Chondrocyte (in vitro differentiated cells): ENCODE measurements around the gene ANO5. TPM values are rescaled to one million over a fixed set of nuclear protein-coding genes. Genes with fewer than 3 reads are reported as not detected.
A peak's percentile ranks its signal among the peaks of the same experiment; 100 is the strongest.
"Not testable (repeated sequence)": the region's sequence is repeated elsewhere in the genome, so short reads cannot be mapped to it uniquely, and the experiment has no call there.

Source experiments
- DNase-seq: peaks from one replicate; pipeline ENCODE4 v3.0.0; 2021; ENCODE audit warnings: mixed read lengths, low spot score
- H3K27ac Mint-ChIP-seq: one replicate; pipeline ENCODE4 v1.8.0; 2021; ENCODE audit warnings: mild to moderate bottlenecking, moderate library complexity, mixed read lengths; ENCODE audit not compliant: unreplicated experiment
- H3K27me3 Mint-ChIP-seq: 2 replicates; pipeline ENCODE4 v1.8.0; 2021; ENCODE audit warnings: low read depth, mixed read lengths
- H3K36me3 Mint-ChIP-seq: 2 replicates; pipeline ENCODE4 v1.8.0; 2021; ENCODE audit warnings: low read depth, mixed read lengths
- H3K4me1 Mint-ChIP-seq: 2 replicates; pipeline ENCODE4 v1.8.0; 2021; ENCODE audit warnings: low read depth, mild to moderate bottlenecking, mixed read lengths
- H3K4me3 Mint-ChIP-seq: one replicate; pipeline ENCODE4 v1.8.0; 2021; ENCODE audit warnings: mild to moderate bottlenecking, moderate library complexity, mixed read lengths; ENCODE audit not compliant: unreplicated experiment
- H3K9me3 Mint-ChIP-seq: 2 replicates; pipeline ENCODE4 v1.8.0; 2021; ENCODE audit warnings: low read depth, mixed read lengths
- total RNA-seq: library from RNA; stranded (reverse); gene quantifications from 3 replicates; pipeline ENCODE4 v1.2.1, GENCODE V29; 2021
- TF ChIP-seq, protein P1 (sequence below): fragments of 200-600 bp; sonication (generic); IDR thresholded peaks from 2 replicates; pipeline ENCODE4 v1.5.0; 2021; ENCODE audit warnings: antibody characterized with exemption, mild to moderate bottlenecking, moderate library complexity

ANO5 gene
- total RNA-seq, 1 donor from 2014 or later: 0.20 TPM

DNA sequence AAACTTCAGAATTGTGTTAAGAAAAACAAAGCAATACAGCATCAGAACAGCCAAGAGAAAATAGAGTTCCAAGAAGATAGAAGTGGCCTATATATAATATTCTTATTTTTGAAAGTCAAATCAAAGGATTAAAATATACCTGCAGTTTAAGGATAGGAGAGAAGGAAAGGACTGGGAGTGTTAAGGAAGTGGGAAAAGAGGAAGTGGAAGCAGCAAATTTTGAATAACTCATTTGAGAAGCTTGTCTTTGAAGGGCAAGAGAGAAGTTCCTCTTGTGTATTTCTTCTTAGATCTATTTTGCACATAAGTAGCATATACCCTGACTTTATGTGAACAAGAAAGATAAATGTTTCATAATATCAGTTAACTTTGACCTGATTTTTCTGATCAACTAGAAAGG is 82.7 kb downstream of the ANO5 start:
- H3K27me3 Mint-ChIP-seq: no peaks in the 10 kb centered on the region
- no peaks in the 10 kb centered on the region for H3K36me3 Mint-ChIP-seq
- no peak for DNase-seq
- no peak overlapping the region for H3K27ac Mint-ChIP-seq
- H3K4me3 Mint-ChIP-seq: no peak overlapping the region
- H3K9me3 Mint-ChIP-seq: no peaks in the 10 kb centered on the region
- no peaks in the 10 kb centered on the region for H3K4me1 Mint-ChIP-seq
- TF ChIP-seq, protein P1, sequence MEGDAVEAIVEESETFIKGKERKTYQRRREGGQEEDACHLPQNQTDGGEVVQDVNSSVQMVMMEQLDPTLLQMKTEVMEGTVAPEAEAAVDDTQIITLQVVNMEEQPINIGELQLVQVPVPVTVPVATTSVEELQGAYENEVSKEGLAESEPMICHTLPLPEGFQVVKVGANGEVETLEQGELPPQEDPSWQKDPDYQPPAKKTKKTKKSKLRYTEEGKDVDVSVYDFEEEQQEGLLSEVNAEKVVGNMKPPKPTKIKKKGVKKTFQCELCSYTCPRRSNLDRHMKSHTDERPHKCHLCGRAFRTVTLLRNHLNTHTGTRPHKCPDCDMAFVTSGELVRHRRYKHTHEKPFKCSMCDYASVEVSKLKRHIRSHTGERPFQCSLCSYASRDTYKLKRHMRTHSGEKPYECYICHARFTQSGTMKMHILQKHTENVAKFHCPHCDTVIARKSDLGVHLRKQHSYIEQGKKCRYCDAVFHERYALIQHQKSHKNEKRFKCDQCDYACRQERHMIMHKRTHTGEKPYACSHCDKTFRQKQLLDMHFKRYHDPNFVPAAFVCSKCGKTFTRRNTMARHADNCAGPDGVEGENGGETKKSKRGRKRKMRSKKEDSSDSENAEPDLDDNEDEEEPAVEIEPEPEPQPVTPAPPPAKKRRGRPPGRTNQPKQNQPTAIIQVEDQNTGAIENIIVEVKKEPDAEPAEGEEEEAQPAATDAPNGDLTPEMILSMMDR: no peak

DNA sequence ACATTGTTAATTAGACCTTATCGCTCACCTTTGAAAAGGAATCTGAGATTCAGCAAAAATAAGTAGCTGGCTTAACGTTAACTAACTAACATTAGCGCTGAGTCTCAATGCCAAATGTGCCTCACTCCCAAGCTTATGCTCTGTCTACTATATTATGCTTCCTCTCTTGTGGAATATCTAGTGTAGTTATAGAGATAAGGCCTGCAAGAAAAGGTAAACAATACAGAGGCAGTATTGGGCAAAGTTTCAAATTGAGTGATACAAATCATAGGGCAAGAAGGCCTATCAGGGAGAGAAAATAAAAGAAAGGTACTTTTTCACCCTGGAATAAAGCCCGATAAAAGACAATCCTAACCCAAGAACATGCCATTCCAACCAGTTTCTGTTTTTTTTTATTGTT is 83.7 kb downstream of the ANO5 start:
- H3K27me3 Mint-ChIP-seq: no peaks in the 10 kb centered on the region
- H3K4me1 Mint-ChIP-seq: no peaks in the 10 kb centered on the region
- H3K9me3 Mint-ChIP-seq: no peaks in the 10 kb centered on the region
- no peak overlapping the region for H3K27ac Mint-ChIP-seq
- H3K36me3 Mint-ChIP-seq: no peaks in the 10 kb centered on the region
- TF ChIP-seq, protein P1: no peak
- H3K4me3 Mint-ChIP-seq: no peak overlapping the region
- no peak for DNase-seq

DNA sequence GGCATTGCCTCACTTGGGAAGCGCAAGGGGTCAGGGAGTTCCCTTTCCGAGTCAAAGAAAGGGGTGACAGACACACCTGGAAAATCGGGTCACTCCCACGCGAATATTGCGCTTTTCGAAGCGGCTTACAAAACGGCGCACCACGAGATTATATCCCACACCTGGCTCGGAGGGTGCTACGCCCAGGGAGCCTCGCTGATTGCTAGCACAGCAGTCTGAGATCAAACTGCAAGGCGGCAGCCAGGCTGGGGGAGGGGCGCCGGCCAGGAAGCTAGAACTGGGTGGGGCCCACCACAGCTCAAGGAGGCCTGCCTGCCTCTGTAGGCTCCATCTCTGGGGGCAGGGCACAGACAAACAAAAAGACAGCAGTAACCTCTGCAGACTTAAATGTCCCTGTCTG is 92.1 kb downstream of the ANO5 start:
- not testable (repeated sequence) for H3K27ac Mint-ChIP-seq, H3K4me3 Mint-ChIP-seq, H3K4me1 Mint-ChIP-seq, H3K9me3 Mint-ChIP-seq, H3K27me3 Mint-ChIP-seq, H3K36me3 Mint-ChIP-seq
- DNase-seq: peak; percentile 59

DNA sequence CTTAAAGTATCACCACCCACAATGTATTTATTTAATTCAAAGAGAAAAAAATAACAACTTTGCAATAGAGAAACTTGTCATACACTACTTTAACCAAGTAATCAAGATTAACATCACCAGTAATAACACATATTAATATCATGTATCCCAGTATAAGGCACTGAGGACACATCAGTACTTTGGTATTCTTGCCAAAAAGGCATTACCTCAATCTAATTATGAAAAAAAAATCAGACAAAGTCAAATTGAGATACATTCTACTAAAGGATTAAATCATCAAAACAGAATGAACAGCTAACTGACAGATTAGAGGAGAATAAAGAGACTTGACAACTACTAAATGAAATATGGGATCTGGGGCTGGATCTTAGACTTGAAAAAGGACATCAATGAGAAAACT is 109.5 kb downstream of the ANO5 start:
- H3K4me1 Mint-ChIP-seq: no peaks in the 10 kb centered on the region
- no peaks in the 10 kb centered on the region for H3K9me3 Mint-ChIP-seq
- DNase-seq: no peak
- H3K36me3 Mint-ChIP-seq: no peaks in the 10 kb centered on the region
- peaks cover 23% of the 10 kb centered on the region for H3K27me3 Mint-ChIP-seq
- H3K27ac Mint-ChIP-seq: no peak overlapping the region
- TF ChIP-seq, protein P1: no peak
- no peak overlapping the region for H3K4me3 Mint-ChIP-seq

DNA sequence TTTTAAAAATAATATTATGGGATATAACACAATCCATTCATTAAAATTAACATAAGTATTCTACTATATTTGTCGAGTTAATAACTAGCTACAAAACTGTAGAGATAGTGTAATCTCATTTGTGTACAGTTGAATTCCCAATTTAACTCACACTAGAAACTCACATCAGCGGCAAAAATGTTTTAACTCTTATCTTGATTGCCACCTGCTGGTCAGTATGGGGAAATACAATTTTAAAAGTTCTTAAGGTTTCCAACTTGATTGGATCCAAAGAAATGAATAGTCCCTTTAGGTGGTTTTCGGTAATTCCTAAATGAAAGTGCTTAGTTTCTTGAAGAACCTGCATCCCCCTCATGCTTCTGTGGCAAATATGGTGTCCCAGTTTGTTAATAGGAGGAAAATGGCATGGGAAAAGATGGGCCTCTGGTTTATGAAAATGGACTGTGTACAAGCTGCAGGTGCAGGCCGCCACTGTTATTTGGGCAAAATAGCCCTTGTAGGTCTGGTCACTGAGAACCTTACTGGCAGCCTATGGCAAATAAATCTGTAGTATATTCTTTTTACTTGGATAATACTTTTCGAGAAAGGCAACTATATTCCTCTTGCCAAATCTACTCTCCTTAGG is 111.6 kb downstream of the ANO5 start:
- Mint-ChIP-seq H3K27me3 (peaks cover 23% of the 10 kb centered on the region), H3K27ac (no peak overlapping the region), H3K36me3 (no peaks in the 10 kb centered on the region), H3K9me3 (no peaks in the 10 kb centered on the region), H3K4me3 (no peak overlapping the region), H3K4me1 (no peaks in the 10 kb centered on the region)
- TF ChIP-seq, protein P1: peak; percentile 86
- no peak for DNase-seq

DNA sequence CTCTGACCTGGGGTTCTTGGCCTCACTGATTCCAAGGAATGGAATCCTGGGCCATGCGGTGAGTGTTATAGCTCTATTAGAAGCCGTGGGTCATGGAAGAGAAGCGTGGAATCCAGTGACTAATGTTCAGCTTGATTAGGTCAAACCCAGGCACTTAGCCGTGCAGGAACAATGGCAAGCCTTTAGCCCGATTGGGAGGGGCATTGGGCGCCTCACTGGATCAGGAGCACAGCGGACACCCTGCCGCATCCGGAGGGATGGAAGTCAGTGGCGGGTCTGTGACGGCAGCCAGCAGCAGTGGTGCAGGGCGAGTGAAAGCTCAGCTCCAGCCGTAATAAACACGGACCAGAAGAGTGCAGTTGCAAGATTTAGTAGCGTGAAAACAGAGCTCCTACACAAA is 124.8 kb downstream of the ANO5 start:
- DNase-seq: no peak
- no peaks in the 10 kb centered on the region for H3K4me1 Mint-ChIP-seq
- no peaks in the 10 kb centered on the region for H3K36me3 Mint-ChIP-seq
- TF ChIP-seq, protein P1: no peak
- H3K9me3 Mint-ChIP-seq: no peaks in the 10 kb centered on the region
- H3K27me3 Mint-ChIP-seq: peaks cover 5% of the 10 kb centered on the region
- H3K27ac Mint-ChIP-seq: no peak overlapping the region
- no peak overlapping the region for H3K4me3 Mint-ChIP-seq
